ENCODE measurements around the gene TOMM6. TPM values are rescaled to one million over a fixed set of nuclear protein-coding genes. Genes with fewer than 3 reads are reported as not detected.
"Not testable (repeated sequence)": the region's sequence is repeated elsewhere in the genome, so short reads cannot be mapped to it uniquely, and the experiment has no call there.

Gene TOMM6
- total RNA-seq, 1 donor from 2014 or later: 60.7 TPM

- no peak for DNase-seq (ENCODE audit: low read depth)
These were observed 2.2 kb upstream of the TOMM6 start for GRCh38 chr6:41785254-41785653.

GRCh38 chr6:41785689-41786450 lies 1.6 kb upstream of the TOMM6 start:
- DNase-seq (ENCODE audit: low read depth): no peak

GRCh38 chr6:41786451-41787218 lies 859 bp upstream of the TOMM6 start:
- peak; percentile 14 for DNase-seq (ENCODE audit: low read depth)

GRCh38 chr6:41789390-41789724 lies 1.9 kb downstream of the TOMM6 start:
- no peak for DNase-seq (ENCODE audit: low read depth)

GRCh38 chr6:41790045-41790444 lies 2.6 kb downstream of the TOMM6 start:
- no peak for DNase-seq (ENCODE audit: low read depth)

GRCh38 chr6:41791305-41791704 lies 3.8 kb downstream of the TOMM6 start:
- no peak for DNase-seq (ENCODE audit: low read depth)

- DNase-seq (ENCODE audit: low read depth): no peak
These were observed 4.5 kb downstream of the TOMM6 start for GRCh38 chr6:41791984-41792383.

- no peak for DNase-seq (ENCODE audit: low read depth)
These were observed 9.0 kb downstream of the TOMM6 start for GRCh38 chr6:41796474-41796873.

GRCh38 chr6:41798901-41799558 lies 11.5 kb downstream of the TOMM6 start:
- DNase-seq (ENCODE audit: low read depth): no peak

- DNase-seq (ENCODE audit: low read depth): no peak
These were observed 12.0 kb downstream of the TOMM6 start for GRCh38 chr6:41799559-41799911.

- no peak for DNase-seq (ENCODE audit: low read depth)
These were observed 13.9 kb downstream of the TOMM6 start for GRCh38 chr6:41801380-41801779.

GRCh38 chr6:41805830-41806774 lies 18.6 kb downstream of the TOMM6 start:
- no peak for DNase-seq (ENCODE audit: low read depth)

GRCh38 chr6:41811095-41811494 lies 23.6 kb downstream of the TOMM6 start:
- DNase-seq (ENCODE audit: low read depth): no peak

GRCh38 chr6:41811946-41812345 lies 24.5 kb downstream of the TOMM6 start:
- not testable (repeated sequence) for DNase-seq (ENCODE audit: low read depth)

- no peak for DNase-seq (ENCODE audit: low read depth)
These were observed 26.0 kb downstream of the TOMM6 start for GRCh38 chr6:41813469-41813868.

GRCh38 chr6:41813956-41814355 lies 26.5 kb downstream of the TOMM6 start:
- DNase-seq (ENCODE audit: low read depth): no peak

- DNase-seq (ENCODE audit: low read depth): no peak
These were observed 27.1 kb downstream of the TOMM6 start for GRCh38 chr6:41814629-41815028.

- DNase-seq (ENCODE audit: low read depth): no peak
These were observed 28.1 kb downstream of the TOMM6 start for GRCh38 chr6:41815587-41815986.

- no peak for DNase-seq (ENCODE audit: low read depth)
These were observed 31.0 kb downstream of the TOMM6 start for GRCh38 chr6:41818271-41819054.

GRCh38 chr6:41821266-41821665 lies 33.8 kb downstream of the TOMM6 start:
- no peak for DNase-seq (ENCODE audit: low read depth)

- DNase-seq (ENCODE audit: low read depth): no peak
These were observed 34.5 kb downstream of the TOMM6 start for GRCh38 chr6:41822021-41822420.
